HG03280 (cell line): ENCODE results near the gene OR2M2.

ENCODE experiments used
- ATAC-seq: cut with Tn5 transposase; IDR thresholded peaks from one replicate; pipeline ENCODE4 v1.9.1; 2021; ENCODE audit warnings: mild to moderate bottlenecking, moderate library complexity; ENCODE audit not compliant: unreplicated experiment

OR2M2 gene, protein sequence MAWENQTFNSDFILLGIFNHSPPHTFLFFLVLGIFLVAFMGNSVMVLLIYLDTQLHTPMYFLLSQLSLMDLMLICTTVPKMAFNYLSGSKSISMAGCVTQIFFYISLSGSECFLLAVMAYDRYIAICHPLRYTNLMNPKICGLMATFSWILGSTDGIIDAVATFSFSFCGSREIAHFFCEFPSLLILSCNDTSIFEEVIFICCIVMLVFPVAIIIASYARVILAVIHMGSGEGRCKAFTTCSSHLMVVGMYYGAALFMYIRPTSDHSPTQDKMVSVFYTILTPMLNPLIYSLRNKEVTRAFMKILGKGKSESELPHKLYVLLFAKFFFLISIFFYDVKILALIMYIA

DNA sequence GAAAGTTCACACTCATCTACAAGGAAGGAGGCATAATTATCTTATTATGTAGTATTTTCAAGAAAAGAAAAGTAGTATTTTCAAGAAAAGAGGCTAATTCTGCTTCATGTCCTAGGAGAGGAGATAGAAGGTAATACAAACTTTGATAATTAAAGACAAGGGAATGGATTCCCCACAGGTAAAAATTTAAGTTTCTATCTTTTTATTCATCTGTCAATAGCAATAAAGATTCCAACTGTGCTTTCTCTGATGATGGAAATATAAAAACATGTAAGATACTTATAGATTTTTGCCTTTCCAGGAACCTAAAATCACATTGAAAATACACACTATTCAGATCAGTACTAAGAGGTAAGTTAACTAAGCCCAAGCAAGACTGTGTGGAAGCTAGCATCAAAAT, at the start of gene OR2M2:
Gene OR2M2, plus strand, starts transcription at position 301 of the 400 bp plus-strand sequence. CDS start 5,165 bp downstream, outside the sequence.
- no peak for ATAC-seq

GRCh38 chr1:248127653-248128052, 47.0 kb upstream of the OR2M2 start:
- ATAC-seq: no peak

DNA sequence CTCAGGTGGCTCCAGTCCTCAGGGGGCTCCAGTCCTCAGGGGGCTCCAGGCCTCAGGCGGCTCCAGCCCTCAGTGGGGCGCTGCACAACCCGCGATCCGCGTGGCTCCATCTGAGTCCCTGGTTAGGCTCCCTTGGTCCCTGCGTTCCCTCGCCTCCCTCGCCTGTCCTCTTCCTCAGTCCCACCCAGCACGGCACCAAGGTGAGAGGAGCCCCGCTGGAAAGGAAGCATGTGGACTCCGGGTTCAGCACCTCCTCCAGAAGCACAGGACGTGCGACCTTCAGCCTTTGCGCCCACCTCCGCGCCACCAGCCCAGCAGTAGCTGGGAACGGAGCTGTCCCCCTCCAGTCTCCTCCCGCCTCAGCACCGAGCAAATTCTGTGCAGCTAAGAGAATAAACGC, 37.8 kb upstream of the OR2M2 start:
- no peak for ATAC-seq

DNA sequence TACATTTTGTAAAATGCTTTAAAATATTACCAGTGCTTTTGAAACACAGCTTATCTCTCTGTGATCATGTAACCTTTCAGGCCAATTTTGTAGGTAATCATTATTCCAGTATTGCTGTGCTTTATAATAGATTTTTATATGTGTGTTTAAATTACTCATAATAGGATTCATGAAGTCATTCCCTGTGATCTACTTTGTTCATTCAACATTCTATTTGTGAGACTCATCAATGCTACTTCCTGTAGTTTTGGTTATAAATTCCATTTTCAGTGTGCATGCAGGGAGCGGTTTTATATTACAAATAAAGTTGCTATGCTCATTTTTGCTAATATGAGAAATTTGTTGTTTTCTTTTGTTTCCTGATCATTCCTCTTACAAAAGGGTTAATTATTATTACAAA, 33.8 kb upstream of the OR2M2 start:
- no peak for ATAC-seq

- ATAC-seq: no peak
These were observed 31.3 kb upstream of the OR2M2 start for GRCh38 chr1:248143311-248143710.

DNA sequence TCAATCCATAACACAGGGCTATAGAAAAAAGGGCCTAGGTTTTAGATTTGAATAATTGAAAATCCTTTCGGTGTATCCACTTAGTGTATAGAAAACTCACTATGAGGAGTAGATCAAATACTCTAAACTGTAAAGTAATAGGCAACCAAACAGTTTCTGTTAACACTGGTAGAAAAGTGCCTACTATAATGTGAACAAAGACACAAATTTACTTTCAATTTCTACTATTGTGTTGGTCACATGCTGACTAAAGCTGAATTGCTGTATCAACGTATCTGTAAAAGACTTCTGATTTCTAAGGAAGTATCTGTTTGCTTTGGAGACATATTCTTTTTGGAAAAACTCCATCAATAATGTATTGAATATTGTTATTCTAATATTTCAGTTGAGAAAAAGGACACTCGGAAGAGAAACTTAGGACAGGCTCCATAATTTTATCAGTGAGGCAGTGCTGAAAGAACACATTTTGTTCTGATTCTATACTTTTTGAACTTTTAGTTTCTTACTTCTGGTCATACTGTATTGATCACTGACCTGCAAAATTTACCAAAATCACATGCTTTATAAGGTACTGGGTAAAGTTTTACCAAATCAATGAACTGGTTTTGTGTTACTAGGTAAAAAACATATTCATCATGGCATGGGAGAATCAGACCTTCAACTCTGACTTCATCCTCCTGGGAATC, 30.0 kb upstream of the OR2M2 start, which contains the start of gene OR2M5:
Gene OR2M5, plus strand, starts transcription at position 636 of the 686 bp plus-strand sequence. Its CDS starts 0 bp downstream, at position 636.
- ATAC-seq: no peak

DNA sequence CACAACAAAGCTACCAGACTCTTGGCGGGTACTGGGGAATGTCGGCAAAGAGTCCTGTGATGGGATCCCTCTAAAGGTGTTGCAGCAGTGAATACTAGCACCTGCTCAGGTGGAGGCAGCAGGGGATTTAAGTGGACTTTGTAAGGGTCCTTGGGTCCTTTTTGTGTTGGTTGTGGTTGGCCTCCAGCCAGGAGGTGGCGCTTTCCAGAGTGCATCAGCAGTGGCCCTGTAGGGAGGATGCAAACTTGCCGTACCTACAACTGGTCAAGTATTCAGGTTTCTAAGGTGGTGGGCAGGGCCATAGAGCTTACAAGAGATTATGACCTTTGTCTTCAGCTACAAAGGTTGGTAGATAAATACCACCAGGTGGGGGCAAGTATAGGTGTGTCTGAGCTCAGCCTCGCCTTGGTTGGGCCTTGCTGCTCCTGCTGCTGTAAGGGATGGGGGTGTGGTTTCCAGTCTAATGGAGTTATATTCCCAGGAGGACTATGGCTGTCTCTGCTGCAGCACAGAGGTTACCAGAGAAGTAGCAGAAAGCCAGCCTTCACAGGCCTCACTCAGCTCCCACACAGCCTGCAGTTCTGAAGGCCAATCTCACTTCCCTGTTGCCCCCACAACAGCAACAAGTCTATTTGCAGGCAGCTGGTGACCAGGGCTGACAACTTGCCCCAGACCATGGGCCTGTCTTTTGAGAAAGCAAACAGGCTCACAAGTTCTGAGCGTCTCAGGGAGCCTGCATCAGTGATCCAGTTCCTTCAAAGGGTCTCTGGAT, 22.4 kb upstream of the OR2M2 start:
- no peak for ATAC-seq

GRCh38 chr1:248155927-248156326, 18.7 kb upstream of the OR2M2 start:
- no peak for ATAC-seq

GRCh38 chr1:248158758-248159157, 15.9 kb upstream of the OR2M2 start:
- ATAC-seq: no peak

- no peak for ATAC-seq
These were observed 10.6 kb upstream of the OR2M2 start for GRCh38 chr1:248164031-248164430.

- no peak for ATAC-seq
These were observed 9.4 kb upstream of the OR2M2 start for GRCh38 chr1:248165186-248165585.

GRCh38 chr1:248183996-248184395, 9.4 kb downstream of the OR2M2 start:
- no peak for ATAC-seq

DNA sequence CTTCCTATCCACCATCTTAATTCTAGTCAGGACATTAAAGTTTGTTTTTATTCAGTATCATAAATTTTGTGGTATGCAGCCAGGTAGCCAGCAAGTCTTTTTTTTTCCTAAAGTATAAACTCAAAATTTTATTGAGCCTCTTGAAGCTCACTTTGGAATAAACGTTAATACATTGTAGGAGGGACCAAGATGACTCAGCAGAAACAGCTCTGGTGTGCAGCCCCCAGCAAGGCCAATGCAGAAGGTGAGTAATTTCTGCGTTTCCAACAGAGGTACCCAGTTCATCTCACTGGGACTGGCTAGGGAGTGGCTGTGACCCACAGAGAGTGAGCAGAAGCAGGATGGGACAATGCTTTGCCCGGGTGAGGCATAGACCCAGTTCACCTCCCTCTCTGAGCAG, 12.7 kb downstream of the OR2M2 start:
- no peak for ATAC-seq

GRCh38 chr1:248189026-248189425, 14.4 kb downstream of the OR2M2 start:
- no peak for ATAC-seq

DNA sequence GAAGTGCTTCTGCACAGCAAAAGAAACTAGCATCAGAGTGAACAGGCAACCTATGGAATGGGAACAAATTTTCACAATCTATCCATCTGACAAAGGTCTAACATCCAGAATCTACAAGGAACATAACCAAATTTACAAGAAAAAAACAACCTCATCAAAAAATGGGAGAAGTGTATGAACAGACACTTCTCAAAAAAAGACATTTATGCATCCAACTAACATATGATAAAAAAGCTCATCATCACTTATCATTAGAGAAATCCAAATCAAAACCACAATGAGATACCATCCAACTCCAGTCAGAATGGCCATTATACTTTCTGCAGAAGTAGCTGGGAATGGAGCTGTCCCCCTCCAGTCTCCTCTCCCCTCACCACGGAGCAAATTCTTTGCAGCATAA, 19.5 kb downstream of the OR2M2 start:
- ATAC-seq: no peak

GRCh38 chr1:248196965-248197364, 22.3 kb downstream of the OR2M2 start, which contains the start of gene OR2M3:
TSS of gene OR2M3 (plus strand) at chr1:248197265. CDS start at chr1:248203068, 5,803 bp downstream.
- no peak for ATAC-seq

- ATAC-seq: no peak
These were observed 41.3 kb downstream of the OR2M2 start for GRCh38 chr1:248215880-248216279.

GRCh38 chr1:248225537-248225936, 50.9 kb downstream of the OR2M2 start:
- no peak for ATAC-seq

GRCh38 chr1:248229360-248229908, 54.8 kb downstream of the OR2M2 start:
- no peak for ATAC-seq
